Cortex of kidney (tissue), 1 donor: ENCODE results near the gene KCNMA1.

Experiments used
- DNase-seq: peaks from one replicate; lab custom pipeline; 2025; lab: John Stamatoyannopoulos, UW

The KCNMA1 gene

GRCh38 chr10:77152256-77152655, 485.4 kb downstream of the KCNMA1 start:
- DNase-seq = no peak

- no peak for DNase-seq
These were observed 486.2 kb downstream of the KCNMA1 start for GRCh38 chr10:77151408-77151807.

- no peak for DNase-seq
These were observed 487.9 kb downstream of the KCNMA1 start for GRCh38 chr10:77149706-77150105.

- DNase-seq = no peak
These were observed 488.6 kb downstream of the KCNMA1 start for GRCh38 chr10:77149001-77149400.

GRCh38 chr10:77147871-77148270, 489.7 kb downstream of the KCNMA1 start:
- DNase-seq = no peak

- DNase-seq = no peak
These were observed 490.8 kb downstream of the KCNMA1 start for GRCh38 chr10:77146712-77147336.

- DNase-seq = no peak
These were observed 493.0 kb downstream of the KCNMA1 start for GRCh38 chr10:77144656-77145055.

GRCh38 chr10:77139252-77140160, 498.1 kb downstream of the KCNMA1 start:
- no peak for DNase-seq

- no peak for DNase-seq
These were observed 499.1 kb downstream of the KCNMA1 start for GRCh38 chr10:77138541-77138940.

GRCh38 chr10:77135555-77135954, 502.1 kb downstream of the KCNMA1 start:
- no peak for DNase-seq

- no peak for DNase-seq
These were observed 506.4 kb downstream of the KCNMA1 start for GRCh38 chr10:77131214-77131613.

- no peak for DNase-seq
These were observed 510.4 kb downstream of the KCNMA1 start for GRCh38 chr10:77127243-77127642.

- DNase-seq = no peak
These were observed 512.4 kb downstream of the KCNMA1 start for GRCh38 chr10:77125231-77125630.

GRCh38 chr10:77123330-77123729, 514.3 kb downstream of the KCNMA1 start:
- DNase-seq = no peak

GRCh38 chr10:77121829-77122228, 515.8 kb downstream of the KCNMA1 start:
- no peak for DNase-seq

- no peak for DNase-seq
These were observed 516.8 kb downstream of the KCNMA1 start for GRCh38 chr10:77120666-77121376.

- DNase-seq = no peak
These were observed 517.6 kb downstream of the KCNMA1 start for GRCh38 chr10:77120012-77120411.

- no peak for DNase-seq
These were observed 518.9 kb downstream of the KCNMA1 start for GRCh38 chr10:77118603-77119282.

- DNase-seq = no peak
These were observed 520.1 kb downstream of the KCNMA1 start for GRCh38 chr10:77117501-77117900.

GRCh38 chr10:77116904-77117303, 520.7 kb downstream of the KCNMA1 start:
- no peak for DNase-seq

- no peak for DNase-seq
These were observed 523.3 kb downstream of the KCNMA1 start for GRCh38 chr10:77114181-77114821.
